ENCODE measurements around the gene HEMK1. TPM values are rescaled to one million over a fixed set of nuclear protein-coding genes. Genes with fewer than 3 reads are reported as not detected.

The HEMK1 gene
- total RNA-seq, 2 donors from 2014 or later, result 8.5 to 17.1 TPM

GRCh38 chr3:50625231-50626182 is 56.2 kb downstream of the HEMK1 start:
- TF ChIP-seq, protein P1, sequence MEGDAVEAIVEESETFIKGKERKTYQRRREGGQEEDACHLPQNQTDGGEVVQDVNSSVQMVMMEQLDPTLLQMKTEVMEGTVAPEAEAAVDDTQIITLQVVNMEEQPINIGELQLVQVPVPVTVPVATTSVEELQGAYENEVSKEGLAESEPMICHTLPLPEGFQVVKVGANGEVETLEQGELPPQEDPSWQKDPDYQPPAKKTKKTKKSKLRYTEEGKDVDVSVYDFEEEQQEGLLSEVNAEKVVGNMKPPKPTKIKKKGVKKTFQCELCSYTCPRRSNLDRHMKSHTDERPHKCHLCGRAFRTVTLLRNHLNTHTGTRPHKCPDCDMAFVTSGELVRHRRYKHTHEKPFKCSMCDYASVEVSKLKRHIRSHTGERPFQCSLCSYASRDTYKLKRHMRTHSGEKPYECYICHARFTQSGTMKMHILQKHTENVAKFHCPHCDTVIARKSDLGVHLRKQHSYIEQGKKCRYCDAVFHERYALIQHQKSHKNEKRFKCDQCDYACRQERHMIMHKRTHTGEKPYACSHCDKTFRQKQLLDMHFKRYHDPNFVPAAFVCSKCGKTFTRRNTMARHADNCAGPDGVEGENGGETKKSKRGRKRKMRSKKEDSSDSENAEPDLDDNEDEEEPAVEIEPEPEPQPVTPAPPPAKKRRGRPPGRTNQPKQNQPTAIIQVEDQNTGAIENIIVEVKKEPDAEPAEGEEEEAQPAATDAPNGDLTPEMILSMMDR (IDR thresholded peaks at IDR 0.05), result no peak
- intact Hi-C loops (cut with DNase I), result no loop called here
- no peak overlapping the region for H3K4me3 ChIP-seq
- H3K36me3 ChIP-seq, result no peaks in the 10 kb centered on the region
- 68% methylated on average over 18 of the region's 18 CpGs for whole genome bisulfite sequencing
- H3K9me3 ChIP-seq, result no peaks in the 10 kb centered on the region
- no peaks in the 10 kb centered on the region for H3K27me3 ChIP-seq (replicated peaks; ENCODE audit: insufficient read depth)
- DNase-seq (ENCODE audit: low spot score), result no peak
- no peak overlapping the region for H3K27ac ChIP-seq
- H3K4me1 ChIP-seq (replicated peaks), result peaks cover 18% of the 10 kb centered on the region

DNA sequence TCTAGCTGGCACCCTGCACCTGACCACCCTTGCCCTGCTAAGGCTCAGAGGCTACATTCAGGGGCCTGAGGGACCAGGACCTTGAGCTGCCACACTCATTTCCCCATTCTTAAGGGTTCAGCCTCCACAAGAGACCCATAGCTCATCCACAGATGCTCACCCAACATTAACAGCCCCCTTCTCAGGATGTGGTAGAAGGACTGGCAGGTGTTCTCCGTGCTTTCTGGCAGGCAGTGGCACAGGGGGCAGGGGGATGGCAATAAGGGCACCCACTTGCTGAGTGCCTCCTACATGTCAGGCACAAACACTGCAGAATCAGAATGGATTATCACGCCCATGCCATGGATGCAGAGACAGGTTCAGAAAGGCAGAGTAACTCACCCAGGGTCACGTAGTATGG is 57.1 kb downstream of the HEMK1 start:
- Histone ChIP-seq H3K27ac (no peak overlapping the region), H3K36me3 (no peaks in the 10 kb centered on the region), H3K27me3 (replicated peaks; ENCODE audit: insufficient read depth) (no peaks in the 10 kb centered on the region), H3K4me3 (no peak overlapping the region), H3K9me3 (no peaks in the 10 kb centered on the region), H3K4me1 (replicated peaks) (peaks cover 11% of the 10 kb centered on the region)
- WGBS, result 100% methylated on average over 3 of the region's 3 CpGs
- TF ChIP-seq POLR2AphosphoS5 (IDR thresholded peaks at IDR 0.05), result no peak
- TF ChIP-seq, protein P1 (IDR thresholded peaks at IDR 0.05), result no peak
- no peak for TF ChIP-seq POLR2A (IDR thresholded peaks at IDR 0.05)
- no peak for DNase-seq (ENCODE audit: low spot score)
- intact Hi-C loops (cut with DNase I), result no loop called here

GRCh38 chr3:50627407-50628051 is 58.2 kb downstream of the HEMK1 start:
- Histone ChIP-seq H3K4me1 (replicated peaks) (peaks cover 14% of the 10 kb centered on the region), H3K4me3 (no peak overlapping the region), H3K27ac (no peak overlapping the region), H3K36me3 (no peaks in the 10 kb centered on the region), H3K9me3 (no peaks in the 10 kb centered on the region), H3K27me3 (replicated peaks; ENCODE audit: insufficient read depth) (no peaks in the 10 kb centered on the region)
- no peak for DNase-seq (ENCODE audit: low spot score)
- intact Hi-C loops (cut with DNase I), result no loop called here
- WGBS, result 68% methylated on average over 6 of the region's 6 CpGs
- TF ChIP-seq POLR2AphosphoS5 (IDR thresholded peaks at IDR 0.05) (no peak), POLR2A (IDR thresholded peaks at IDR 0.05) (no peak)
- TF ChIP-seq, protein P1 (IDR thresholded peaks at IDR 0.05), result peak in 1 of 4 experiments; percentile 14

DNA sequence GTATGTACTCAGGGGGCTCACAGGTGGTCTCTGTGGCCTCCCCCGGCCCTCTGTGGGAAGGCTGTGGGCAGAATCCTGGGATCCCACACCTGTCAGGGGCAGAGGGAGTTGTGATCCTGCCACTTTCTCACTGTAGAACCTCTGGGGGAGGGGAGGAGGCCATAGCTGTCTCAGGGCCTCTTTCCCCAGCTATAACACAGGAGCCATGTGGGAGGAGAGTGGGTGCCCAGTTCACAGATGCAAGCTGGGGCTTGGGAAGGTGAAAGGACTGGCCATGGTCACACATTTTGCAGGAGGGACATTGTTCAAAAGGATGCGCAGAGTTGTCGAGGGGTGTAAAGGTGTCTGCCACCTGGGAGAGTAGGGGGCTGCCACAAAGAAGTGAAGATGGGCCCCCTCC is 59.3 kb downstream of the HEMK1 start:
- Histone ChIP-seq H3K27ac (no peak overlapping the region), H3K9me3 (no peaks in the 10 kb centered on the region), H3K4me1 (replicated peaks) (peaks cover 10% of the 10 kb centered on the region), H3K36me3 (no peaks in the 10 kb centered on the region), H3K4me3 (no peak overlapping the region), H3K27me3 (replicated peaks; ENCODE audit: insufficient read depth) (no peaks in the 10 kb centered on the region)
- TF ChIP-seq POLR2A (IDR thresholded peaks at IDR 0.05) (no peak), POLR2AphosphoS5 (IDR thresholded peaks at IDR 0.05) (no peak)
- TF ChIP-seq, protein P1 (IDR thresholded peaks at IDR 0.05), result no peak
- DNase-seq (ENCODE audit: low spot score), result no peak
- intact Hi-C loops (cut with DNase I), result no loop called here
- 93% methylated on average over 3 of the region's 3 CpGs for WGBS

Data from prostate gland (tissue), 2 donors.